Mammary epithelial cell (primary cell): ENCODE results near the gene DUS3L.

ENCODE experiments used
- CTCF ChIP-seq, 2 donors: IDR thresholded peaks in 1 of 2; conservative IDR thresholded peaks in 1 of 2; 2 replicates each; pipeline ENCODE4 v1.5.1; 2011 to 2012; ENCODE audit warnings: inconsistent platforms in 2 of 2, low read length in 2 of 2, mild to moderate bottlenecking in 2 of 2, control low read depth in 1 of 2, low read depth in 1 of 2; ENCODE audit not compliant: insufficient read depth in 1 of 2; ENCODE audit errors: extremely low read depth in 1 of 2
- EZH2 ChIP-seq: IDR thresholded peaks from 2 replicates; pipeline ENCODE4 v1.6.1; 2012; ENCODE audit warnings: low read length, inconsistent platforms, borderline replicate concordance

- no peak for TF ChIP-seq CTCF (conservative IDR thresholded peaks at IDR 0.05 in 1 of 2, IDR thresholded peaks at IDR 0.05 in 1 of 2; ENCODE audit: extremely low read depth in 1 of 2, insufficient read depth in 1 of 2, low read depth in 1 of 2, low read length in 2 of 2)
- no peak for TF ChIP-seq EZH2
Measured at GRCh38 chr19:5762608-5763217, 28.2 kb downstream of the DUS3L start.
